Fibroblast of lung (primary cell): ENCODE results near the gene RAP1A. TPM values are rescaled to one million over a fixed set of nuclear protein-coding genes. Genes with fewer than 3 reads are reported as not detected.

ENCODE experiments used
- DNase-seq, 2 donors: peaks; one replicate each; pipeline versions ENCODE4 v3.0.0 to v3.0.0-alpha.2; 2010; ENCODE audit warnings: low read depth in 2 of 2
- H2AFZ ChIP-seq: 2 replicates; pipeline ENCODE4 v1.5.1; 2012; ENCODE audit warnings: low read length, control low read depth, inconsistent platforms
- H3K27ac ChIP-seq: 2 replicates; pipeline ENCODE4 v1.5.1; 2011; ENCODE audit warnings: low read length, control low read depth; ENCODE audit not compliant: insufficient read depth
- H3K27me3 ChIP-seq: 2 replicates; pipeline ENCODE4 v1.5.1; 2011; ENCODE audit warnings: mild to moderate bottlenecking, low read length; ENCODE audit not compliant: control insufficient read depth, insufficient read depth
- H3K36me3 ChIP-seq: 2 replicates; pipeline ENCODE4 v1.5.1; 2011; ENCODE audit warnings: low read length; ENCODE audit not compliant: control insufficient read depth, insufficient read depth
- H3K4me1 ChIP-seq: 2 replicates; pipeline ENCODE4 v1.5.1; 2011; ENCODE audit warnings: low read length; ENCODE audit not compliant: control insufficient read depth, insufficient read depth; ENCODE audit errors: extremely low read depth
- H3K4me2 ChIP-seq: 2 replicates; pipeline ENCODE4 v1.5.1; 2011; ENCODE audit warnings: low read length, control low read depth; ENCODE audit not compliant: insufficient read depth; ENCODE audit errors: extremely low read depth
- H3K4me3 ChIP-seq, 4 experiments: fragments of 200-600 bp in 1 of 4; sonication (generic) in 1 of 4; replicated peaks in 1 of 4; 2 replicates each; pipeline ENCODE4 v1.5.1; 2011 to 2016; ENCODE audit warnings: low read length in 4 of 4, low read depth in 3 of 4, mild to moderate bottlenecking in 3 of 4, control low read depth in 2 of 4, inconsistent platforms in 1 of 4, mixed read lengths in 1 of 4; ENCODE audit not compliant: insufficient read depth in 1 of 4; ENCODE audit errors: control extremely low read depth in 1 of 4
- H3K79me2 ChIP-seq: 2 replicates; pipeline ENCODE4 v1.5.1; 2012; ENCODE audit warnings: mild to moderate bottlenecking, low read length, inconsistent platforms; ENCODE audit not compliant: control insufficient read depth, insufficient read depth
- H3K9ac ChIP-seq: 2 replicates; pipeline ENCODE4 v1.5.1; 2011; ENCODE audit warnings: mild to moderate bottlenecking, low read length, control low read depth; ENCODE audit not compliant: insufficient read depth
- H3K9me3 ChIP-seq: 2 replicates; pipeline ENCODE4 v1.5.1; 2012; ENCODE audit warnings: low read depth, low read length; ENCODE audit not compliant: control insufficient read depth, insufficient read depth
- H4K20me1 ChIP-seq: 2 replicates; pipeline ENCODE4 v1.5.1; 2011; ENCODE audit warnings: low read length; ENCODE audit not compliant: control insufficient read depth, insufficient read depth; ENCODE audit errors: extremely low read depth
- CTCF ChIP-seq, 2 donors: IDR thresholded peaks in 1 of 2; conservative IDR thresholded peaks in 1 of 2; 1 replicate in 1 of 2; 2 replicates in 1 of 2; pipeline ENCODE4 v1.5.1; 2011 to 2012; ENCODE audit warnings: low read length in 2 of 2, control low read depth in 1 of 2, inconsistent platforms in 1 of 2, low read depth in 1 of 2, mild to moderate bottlenecking in 1 of 2
- EZH2 ChIP-seq: IDR thresholded peaks from 2 replicates; pipeline ENCODE4 v1.5.1; 2012; ENCODE audit warnings: low read length, control low read depth, mild to moderate bottlenecking; ENCODE audit errors: missing control alignments
- polyA plus RNA-seq, 2 donors: library from polyadenylated mRNA; depleted of rRNA in 1 of 2; stranded (reverse) in 1 of 2; unstranded in 1 of 2; fragments of >200 nt; gene quantifications; 2 replicates each; pipeline ENCODE4 v1.2.1, GENCODE V29; 2011 to 2012; ENCODE audit warnings: missing spikeins in 1 of 2
- total RNA-seq: library from RNA; depleted of rRNA; stranded (reverse); fragments of >200 nt; gene quantifications from 2 replicates; pipeline ENCODE4 v1.2.1, GENCODE V29; 2014

RAP1A gene
- total and polyA plus RNA-seq, 2 donors (not counting 1 experiment from before 2014, with no cell fraction given): 13.5 to 99.5 TPM

- Histone ChIP-seq H3K27ac (no peak overlapping the region), H3K9me3 (no peaks in the 10 kb centered on the region), H3K4me2 (no peak overlapping the region), H2AFZ (no peak overlapping the region), H3K4me3 (no peak overlapping the region), H3K9ac (no peak overlapping the region), H3K4me1 (peaks cover 11% of the 10 kb centered on the region), H3K27me3 (no peaks in the 10 kb centered on the region), H3K79me2 (no peaks in the 10 kb centered on the region), H3K36me3 (no peaks in the 10 kb centered on the region), H4K20me1 (no peaks in the 10 kb centered on the region)
- DNase-seq: no peak
- TF ChIP-seq CTCF (conservative IDR thresholded peaks at IDR 0.05 in 1 of 2, IDR thresholded peaks at IDR 0.05 in 1 of 2; ENCODE audit: low read depth in 1 of 2, low read length in 2 of 2) (no peak), EZH2 (no peak)
Measured at GRCh38 chr1:111596499-111596898, 23.1 kb upstream of the RAP1A start.

- H3K4me1 ChIP-seq: peaks cover 8% of the 10 kb centered on the region
- H3K36me3 ChIP-seq: no peaks in the 10 kb centered on the region
- no peak overlapping the region for H3K4me2 ChIP-seq
- TF ChIP-seq EZH2 (no peak), CTCF (conservative IDR thresholded peaks at IDR 0.05 in 1 of 2, IDR thresholded peaks at IDR 0.05 in 1 of 2; ENCODE audit: low read depth in 1 of 2, low read length in 2 of 2) (no peak)
- H3K79me2 ChIP-seq: no peaks in the 10 kb centered on the region
- DNase-seq: peak in 1 of 2 donors; percentile 83
- H3K9me3 ChIP-seq: no peaks in the 10 kb centered on the region
- no peak overlapping the region for H2AFZ ChIP-seq
- H3K9ac ChIP-seq: no peak overlapping the region
- H4K20me1 ChIP-seq: no peaks in the 10 kb centered on the region
- no peak overlapping the region for H3K27ac ChIP-seq
- H3K4me3 ChIP-seq: no peak overlapping the region
- H3K27me3 ChIP-seq: no peaks in the 10 kb centered on the region
Measured at GRCh38 chr1:111597426-111597825, 22.2 kb upstream of the RAP1A start.

GRCh38 chr1:111598544-111598943, 21.0 kb upstream of the RAP1A start:
- Histone ChIP-seq H3K27ac (no peak overlapping the region), H2AFZ (no peak overlapping the region), H3K9me3 (no peaks in the 10 kb centered on the region), H3K9ac (no peak overlapping the region), H3K4me1 (peaks cover under 1% of the 10 kb centered on the region), H3K36me3 (no peaks in the 10 kb centered on the region), H3K4me3 (no peak overlapping the region), H3K27me3 (no peaks in the 10 kb centered on the region), H4K20me1 (no peaks in the 10 kb centered on the region), H3K79me2 (no peaks in the 10 kb centered on the region), H3K4me2 (no peak overlapping the region)
- no peak for DNase-seq
- TF ChIP-seq CTCF (conservative IDR thresholded peaks at IDR 0.05 in 1 of 2, IDR thresholded peaks at IDR 0.05 in 1 of 2; ENCODE audit: low read depth in 1 of 2, low read length in 2 of 2) (no peak), EZH2 (no peak)
